ENCODE measurements around the gene VANGL2. TPM values are rescaled to one million over a fixed set of nuclear protein-coding genes. Genes with fewer than 3 reads are reported as not detected.

Gene VANGL2
- total and polyA plus RNA-seq, 2 of the 4 experiments (the other 2 are of a cell fraction), result 0.36 to 3.6 TPM

- no peak overlapping the region for H2BK20ac ChIP-seq (ENCODE audit: low read depth, low read length)
- H2AFZ ChIP-seq (replicated peaks; ENCODE audit: low read length, poor library complexity), result no peak overlapping the region
- H3K27ac ChIP-seq (ENCODE audit: insufficient read depth, low read length), result no peak overlapping the region
- peaks cover 1% of the 10 kb centered on the region; the same call in 1 of the 2 replicates for H3K27me3 ChIP-seq (ENCODE audit: control insufficient read depth, insufficient read depth, low read length)
- peaks cover 2% of the 10 kb centered on the region; the same call in 1 of the 2 replicates for H3K4me1 ChIP-seq (ENCODE audit: control insufficient read depth, insufficient read depth, low read length)
- H4K20me1 ChIP-seq (ENCODE audit: insufficient read depth, low read length), result no peaks in the 10 kb centered on the region
- H4K91ac ChIP-seq (ENCODE audit: insufficient read depth, low read depth, low read length), result no peak overlapping the region
- no peaks in the 10 kb centered on the region for H3K9me3 ChIP-seq (ENCODE audit: control insufficient read depth, insufficient read depth, low read length)
- H3K36me3 ChIP-seq (ENCODE audit: control insufficient read depth, insufficient read depth, low read length), result peaks cover 9% of the 10 kb centered on the region
- no peak for DNase-seq
- ATAC-seq (ENCODE audit: low read depth), result no peak
- H2AK5ac ChIP-seq (ENCODE audit: low read depth, low read length), result no peak overlapping the region
- H3K4ac ChIP-seq (ENCODE audit: low read depth, low read length), result no peak overlapping the region
- H2AK9ac ChIP-seq (replicated peaks; ENCODE audit: low read depth, low read length, poor library complexity), result no peak overlapping the region
- intact Hi-C loops (cut with micrococcal nuclease) (no loop called here), in situ Hi-C loops (cut with MboI; ENCODE audit: low sequenced_read_pairs) (no loop called here), dilution Hi-C loops (cut with HindIII; ENCODE audit: low sequenced_read_pairs, unreplicated experiment) (no loop called here)
- POLR2A ChIA-PET (ENCODE audit: unreplicated experiment), result no interaction called here
- TF ChIP-seq RAD21 (IDR thresholded peaks at IDR 0.05; ENCODE audit: low read length) (no peak), NFE2L2 (IDR thresholded peaks at IDR 0.05; ENCODE audit: low read depth, low read length) (no peak), RCOR1 (IDR thresholded peaks at IDR 0.05; ENCODE audit: insufficient replicate concordance, low read length) (no peak)
- TF ChIP-seq, protein P1, sequence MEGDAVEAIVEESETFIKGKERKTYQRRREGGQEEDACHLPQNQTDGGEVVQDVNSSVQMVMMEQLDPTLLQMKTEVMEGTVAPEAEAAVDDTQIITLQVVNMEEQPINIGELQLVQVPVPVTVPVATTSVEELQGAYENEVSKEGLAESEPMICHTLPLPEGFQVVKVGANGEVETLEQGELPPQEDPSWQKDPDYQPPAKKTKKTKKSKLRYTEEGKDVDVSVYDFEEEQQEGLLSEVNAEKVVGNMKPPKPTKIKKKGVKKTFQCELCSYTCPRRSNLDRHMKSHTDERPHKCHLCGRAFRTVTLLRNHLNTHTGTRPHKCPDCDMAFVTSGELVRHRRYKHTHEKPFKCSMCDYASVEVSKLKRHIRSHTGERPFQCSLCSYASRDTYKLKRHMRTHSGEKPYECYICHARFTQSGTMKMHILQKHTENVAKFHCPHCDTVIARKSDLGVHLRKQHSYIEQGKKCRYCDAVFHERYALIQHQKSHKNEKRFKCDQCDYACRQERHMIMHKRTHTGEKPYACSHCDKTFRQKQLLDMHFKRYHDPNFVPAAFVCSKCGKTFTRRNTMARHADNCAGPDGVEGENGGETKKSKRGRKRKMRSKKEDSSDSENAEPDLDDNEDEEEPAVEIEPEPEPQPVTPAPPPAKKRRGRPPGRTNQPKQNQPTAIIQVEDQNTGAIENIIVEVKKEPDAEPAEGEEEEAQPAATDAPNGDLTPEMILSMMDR (conservative IDR thresholded peaks at IDR 0.05; ENCODE audit: low read depth, low read length), result no peak
- no peak overlapping the region for H2BK15ac ChIP-seq (ENCODE audit: low read depth, low read length)
- CTCF ChIA-PET, result interaction anchor here (0.7 to 1.0 kb wide), 2 partner anchors 12 to 171 kb away, joined by 3 to 4 read pairs; no protein-coding TSS in a partner anchor
- H2BK120ac ChIP-seq (ENCODE audit: low read depth, low read length), result no peak overlapping the region
- no peak overlapping the region for H3K14ac ChIP-seq (replicated peaks; ENCODE audit: low read depth, low read length)
- no peaks in the 10 kb centered on the region for H3K79me1 ChIP-seq (ENCODE audit: low read depth in 1 of 2, low read length in 2 of 2)
- no peak overlapping the region for H3K23ac ChIP-seq (ENCODE audit: low read depth, low read length)
- H3K9me1 ChIP-seq (ENCODE audit: insufficient read depth, low read length), result no peaks in the 10 kb centered on the region; the same call in 1 of the 2 replicates
- no peak overlapping the region for H3K9ac ChIP-seq (ENCODE audit: low read depth, low read length)
- H3K56ac ChIP-seq (ENCODE audit: extremely low read depth, insufficient read depth, low read length), result no peak overlapping the region
- no TSS peak for BruUV-seq (replicated peaks)
- no peak overlapping the region for H3K18ac ChIP-seq (ENCODE audit: low read depth, low read length)
- no peak overlapping the region for H4K5ac ChIP-seq (ENCODE audit: low read depth, low read length)
- H2BK5ac ChIP-seq (ENCODE audit: low read depth, low read length, poor library complexity, severe bottlenecking), result no peak overlapping the region
- 100% methylated on average over 1 of the region's 12 CpGs; no CpG with 5 or more reads in 1 of the 2 experiments for WGBS, 2 experiments (ENCODE audit: extremely low coverage in 2 of 2, insufficient read length in 1 of 2)
- H4K8ac ChIP-seq (ENCODE audit: low read depth in 2 of 2, low read length in 2 of 2), result no peak overlapping the region
- no peak overlapping the region for H3K4me2 ChIP-seq (ENCODE audit: low read depth, low read length)
- no peak overlapping the region for H3K4me3 ChIP-seq (ENCODE audit: insufficient read depth, low read depth, low read length)
Observed at GRCh38 chr1:160363951-160364735, 36.2 kb upstream of the VANGL2 start.

Measured in IMR-90 (cell line).